Vagina (tissue), 2 donors: ENCODE measurements around the gene CKAP5. TPM values are rescaled to one million over a fixed set of nuclear protein-coding genes. Genes with fewer than 3 reads are reported as not detected.

Source experiments
- DNase-seq, 2 donors: peaks; one replicate each; pipeline ENCODE4 v3.0.0-alpha.2; 2017; ENCODE audit errors: extremely low spot score in 2 of 2
- H3K27ac ChIP-seq: fragments of 200-600 bp; sonication (generic); one replicate; pipeline ENCODE4 v1.5.1; 2019
- H3K27me3 ChIP-seq: fragments of 200-600 bp; sonication (generic); one replicate; pipeline ENCODE4 v1.5.1; 2019
- H3K36me3 ChIP-seq, 2 donors: fragments of 200-600 bp; sonication (generic); one replicate each; pipeline ENCODE4 v1.5.1; 2017 to 2019
- H3K4me1 ChIP-seq: fragments of 200-600 bp; sonication (generic); one replicate; pipeline ENCODE4 v1.5.1; 2019
- H3K4me3 ChIP-seq, 2 donors: fragments of 200-600 bp; sonication (generic); 1 replicate in 1 of 2; 2 replicates in 1 of 2; pipeline ENCODE4 v1.5.1; 2016 to 2019
- H3K9me3 ChIP-seq: fragments of 200-600 bp; sonication (generic); one replicate; pipeline ENCODE4 v1.5.1; 2019
- CTCF ChIP-seq, 3 experiments: fragments of 450-650 bp in 2 of 3; fragments of 200-600 bp in 1 of 3; sonication (generic) in 1 of 3; IDR thresholded peaks; one replicate each; pipeline ENCODE4 v1.5.1; 2017 to 2019; ENCODE audit warnings: antibody characterized with exemption in 3 of 3, mild to moderate bottlenecking in 2 of 3, moderate library complexity in 2 of 3
- POLR2A ChIP-seq, 2 donors: fragments of 450-650 bp; IDR thresholded peaks; one replicate each; pipeline ENCODE4 v1.6.1; 2017; ENCODE audit warnings: antibody characterized with exemption in 2 of 2, mild to moderate bottlenecking in 2 of 2, moderate library complexity in 2 of 2
- POLR2AphosphoS5 ChIP-seq, 2 donors: sonication (generic); formaldehyde crosslinking; IDR thresholded peaks; one replicate each; pipeline ENCODE4 v1.9.0; 2017; ENCODE audit warnings: antibody characterized with exemption in 2 of 2, mild to moderate bottlenecking in 2 of 2, low read depth in 1 of 2; ENCODE audit not compliant: insufficient read depth in 1 of 2
- intact Hi-C: fragments of 100-400 bp; cut with DNase I; formaldehyde crosslinking; loops from one replicate; pipeline ENCODE4 v1.15.1; 2023
- total RNA-seq: library from RNA; depleted of rRNA; stranded (reverse); fragments of >200 nt; gene quantifications from one replicate; pipeline ENCODE4 v1.2.3, GENCODE V29; 2016

Gene CKAP5
- total RNA-seq, 1 donor from 2014 or later, result 32.9 TPM

GRCh38 chr11:46736146-46736545 lies 109.9 kb downstream of the CKAP5 start:
- no peak for TF ChIP-seq POLR2A (IDR thresholded peaks at IDR 0.05)
- no peak for TF ChIP-seq CTCF (IDR thresholded peaks at IDR 0.05)
- TF ChIP-seq POLR2AphosphoS5 (IDR thresholded peaks at IDR 0.05; ENCODE audit: insufficient read depth in 1 of 2, low read depth in 1 of 2), result no peak

DNA sequence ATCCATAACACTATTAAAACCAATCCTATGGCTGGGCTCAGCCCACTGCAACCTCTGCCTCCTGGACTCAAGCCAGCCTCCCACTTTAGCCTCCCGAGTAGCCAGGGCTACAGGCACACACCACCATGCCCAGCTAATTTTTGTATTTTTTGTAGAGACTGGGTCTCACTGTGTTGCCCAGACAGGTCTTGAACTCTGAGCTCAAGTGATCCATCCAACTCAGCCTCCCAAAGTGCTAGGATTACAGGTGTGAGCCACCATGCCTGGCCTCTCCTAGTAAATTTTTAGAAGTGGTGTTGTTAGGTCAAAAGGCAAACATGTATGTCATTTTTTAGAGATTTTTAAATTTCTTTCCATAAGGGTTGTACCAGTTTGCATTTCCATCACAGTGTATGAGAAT lies 112.8 kb downstream of the CKAP5 start:
- TF ChIP-seq POLR2AphosphoS5 (IDR thresholded peaks at IDR 0.05; ENCODE audit: insufficient read depth in 1 of 2, low read depth in 1 of 2), result no peak
- DNase-seq, result no peak
- intact Hi-C loops, result no loop called here
- no peaks in the 10 kb centered on the region for H3K27me3 ChIP-seq
- H3K36me3 ChIP-seq, result no peaks in the 10 kb centered on the region
- no peak overlapping the region for H3K27ac ChIP-seq
- no peaks in the 10 kb centered on the region for H3K9me3 ChIP-seq
- H3K4me3 ChIP-seq, result no peak overlapping the region
- no peaks in the 10 kb centered on the region for H3K4me1 ChIP-seq

More at GRCh38 chr11:46736146-46736545, 109.9 kb downstream of the CKAP5 start:
- no peak for DNase-seq
- Histone ChIP-seq H3K9me3 (no peaks in the 10 kb centered on the region), H3K4me1 (no peaks in the 10 kb centered on the region), H3K27me3 (no peaks in the 10 kb centered on the region), H3K36me3 (peaks cover 0 to 1% of the 10 kb centered on the region in 2 donors), H3K27ac (no peak overlapping the region), H3K4me3 (no peak overlapping the region)
- intact Hi-C loops, result no loop called here

GRCh38 chr11:46731545-46731944 lies 114.5 kb downstream of the CKAP5 start:
- H3K9me3 ChIP-seq, result no peaks in the 10 kb centered on the region
- no peak overlapping the region for H3K4me3 ChIP-seq
- intact Hi-C loops, result no loop called here
- DNase-seq, result no peak
- TF ChIP-seq CTCF (IDR thresholded peaks at IDR 0.05) (no peak), POLR2A (IDR thresholded peaks at IDR 0.05) (no peak), POLR2AphosphoS5 (IDR thresholded peaks at IDR 0.05; ENCODE audit: insufficient read depth in 1 of 2, low read depth in 1 of 2) (no peak)
- no peaks in the 10 kb centered on the region for H3K27me3 ChIP-seq
- H3K27ac ChIP-seq, result no peak overlapping the region
- no peaks in the 10 kb centered on the region for H3K36me3 ChIP-seq
- no peaks in the 10 kb centered on the region for H3K4me1 ChIP-seq

DNA sequence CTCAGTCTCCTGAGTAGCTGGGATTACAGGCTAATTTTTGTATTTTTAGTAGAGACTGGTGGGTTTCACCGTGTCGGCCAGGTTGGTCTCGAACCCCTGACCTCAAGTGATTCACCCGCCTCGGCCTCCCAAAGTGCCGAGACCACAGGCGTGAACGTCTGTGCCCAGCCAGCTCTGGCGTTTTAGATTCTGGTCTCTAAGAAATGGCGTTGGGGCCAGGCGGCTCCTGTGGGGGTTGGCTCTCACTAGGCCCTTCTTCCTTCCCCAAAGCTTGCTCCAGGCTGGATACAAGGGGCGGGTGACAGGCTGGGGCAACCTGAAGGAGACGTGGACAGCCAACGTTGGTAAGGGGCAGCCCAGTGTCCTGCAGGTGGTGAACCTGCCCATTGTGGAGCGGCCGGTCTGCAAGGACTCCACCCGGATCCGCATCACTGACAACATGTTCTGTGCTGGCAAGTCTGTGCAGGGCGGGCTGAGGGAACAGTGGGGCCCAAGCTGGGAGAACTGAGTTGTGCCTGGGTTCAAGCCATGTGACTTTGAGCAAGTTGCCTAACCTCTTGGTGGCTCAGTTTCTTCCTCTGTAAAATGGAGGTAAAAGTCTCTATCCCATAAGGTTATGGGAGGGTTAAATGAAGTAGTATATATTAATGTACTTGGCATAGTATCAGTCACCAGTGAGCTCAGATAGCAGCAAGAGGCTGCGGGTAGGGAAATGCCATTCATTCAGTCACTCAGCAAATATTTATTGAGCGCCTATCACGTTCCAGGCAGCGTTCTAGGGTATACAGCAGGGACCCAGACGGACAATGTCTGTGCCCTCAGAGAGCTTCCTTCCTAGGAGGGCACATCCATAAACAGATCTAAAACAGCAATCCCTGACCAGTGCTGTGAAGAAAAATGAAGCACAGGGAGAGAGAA lies 116.7 kb downstream of the CKAP5 start:
- H3K4me3 ChIP-seq, result no peak overlapping the region
- no peaks in the 10 kb centered on the region for H3K27me3 ChIP-seq
- TF ChIP-seq POLR2AphosphoS5 (IDR thresholded peaks at IDR 0.05; ENCODE audit: insufficient read depth in 1 of 2, low read depth in 1 of 2) (no peak), CTCF (IDR thresholded peaks at IDR 0.05) (no peak), POLR2A (IDR thresholded peaks at IDR 0.05) (no peak)
- no peak for DNase-seq
- intact Hi-C loops, result no loop called here
- no peak overlapping the region for H3K27ac ChIP-seq
- no peaks in the 10 kb centered on the region for H3K36me3 ChIP-seq
- no peaks in the 10 kb centered on the region for H3K9me3 ChIP-seq
- no peaks in the 10 kb centered on the region for H3K4me1 ChIP-seq

- H3K4me1 ChIP-seq, result no peaks in the 10 kb centered on the region
- intact Hi-C loops, result no loop called here
- H3K36me3 ChIP-seq, result no peaks in the 10 kb centered on the region
- no peak for DNase-seq
- no peak overlapping the region for H3K27ac ChIP-seq
- H3K4me3 ChIP-seq, result no peak overlapping the region
- H3K27me3 ChIP-seq, result no peaks in the 10 kb centered on the region
- no peaks in the 10 kb centered on the region for H3K9me3 ChIP-seq
- TF ChIP-seq CTCF (IDR thresholded peaks at IDR 0.05) (no peak), POLR2AphosphoS5 (IDR thresholded peaks at IDR 0.05; ENCODE audit: insufficient read depth in 1 of 2, low read depth in 1 of 2) (no peak), POLR2A (IDR thresholded peaks at IDR 0.05) (no peak)
Measured at GRCh38 chr11:46728659-46729040, 117.4 kb downstream of the CKAP5 start.
